ENCODE results near the gene ARL15.

The ARL15 gene

DNA sequence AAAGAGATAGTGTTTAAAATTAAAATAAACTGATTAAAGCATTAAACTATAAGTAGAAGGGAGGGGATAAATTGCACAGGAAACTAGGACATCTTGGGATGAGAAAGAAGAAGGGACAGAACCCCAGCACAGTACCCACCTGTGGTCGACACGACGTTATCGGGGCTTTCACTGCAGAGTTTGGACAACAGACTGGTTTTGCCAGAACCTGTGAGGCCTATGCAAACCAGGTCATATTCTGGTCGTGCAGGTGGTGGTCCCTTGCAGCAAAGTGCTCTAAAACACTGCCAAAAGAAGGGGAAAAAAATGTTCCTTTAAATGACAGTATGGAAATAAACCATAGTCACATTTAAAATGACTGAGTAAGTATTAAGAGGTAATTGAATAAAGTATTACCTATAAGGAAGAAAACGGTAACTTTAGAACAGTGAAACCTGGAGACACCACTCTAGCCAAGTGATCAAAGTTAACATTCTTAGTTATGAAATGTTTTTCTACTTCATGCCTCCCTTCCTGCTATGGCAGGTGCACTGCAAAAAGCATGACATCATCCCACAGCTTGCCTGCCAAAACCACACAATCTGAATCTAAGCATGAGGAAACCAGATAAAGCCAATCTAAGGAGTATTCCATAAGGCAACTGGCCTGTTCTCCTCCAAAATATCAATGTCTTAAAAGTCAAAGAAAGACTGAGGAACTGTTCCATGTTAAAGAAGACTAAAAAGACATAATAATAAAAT lies 138.6 kb downstream of the ARL15 start:
- TF ChIP-seq, protein P1, sequence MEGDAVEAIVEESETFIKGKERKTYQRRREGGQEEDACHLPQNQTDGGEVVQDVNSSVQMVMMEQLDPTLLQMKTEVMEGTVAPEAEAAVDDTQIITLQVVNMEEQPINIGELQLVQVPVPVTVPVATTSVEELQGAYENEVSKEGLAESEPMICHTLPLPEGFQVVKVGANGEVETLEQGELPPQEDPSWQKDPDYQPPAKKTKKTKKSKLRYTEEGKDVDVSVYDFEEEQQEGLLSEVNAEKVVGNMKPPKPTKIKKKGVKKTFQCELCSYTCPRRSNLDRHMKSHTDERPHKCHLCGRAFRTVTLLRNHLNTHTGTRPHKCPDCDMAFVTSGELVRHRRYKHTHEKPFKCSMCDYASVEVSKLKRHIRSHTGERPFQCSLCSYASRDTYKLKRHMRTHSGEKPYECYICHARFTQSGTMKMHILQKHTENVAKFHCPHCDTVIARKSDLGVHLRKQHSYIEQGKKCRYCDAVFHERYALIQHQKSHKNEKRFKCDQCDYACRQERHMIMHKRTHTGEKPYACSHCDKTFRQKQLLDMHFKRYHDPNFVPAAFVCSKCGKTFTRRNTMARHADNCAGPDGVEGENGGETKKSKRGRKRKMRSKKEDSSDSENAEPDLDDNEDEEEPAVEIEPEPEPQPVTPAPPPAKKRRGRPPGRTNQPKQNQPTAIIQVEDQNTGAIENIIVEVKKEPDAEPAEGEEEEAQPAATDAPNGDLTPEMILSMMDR (IDR thresholded peaks at IDR 0.05; ENCODE audit: low read depth, low read length) = no peak
- peak in 1 of 2 donors; percentile 46 for DNase-seq (ENCODE audit: low read depth in 2 of 2)

GRCh38 chr5:54165687-54166086 lies 144.7 kb downstream of the ARL15 start:
- TF ChIP-seq, protein P1 (IDR thresholded peaks at IDR 0.05; ENCODE audit: low read depth, low read length) = no peak
- no peak overlapping the region for H3K4me3 ChIP-seq (replicated peaks in 1 of 2; ENCODE audit: low read depth in 2 of 2, low read length in 2 of 2)
- no peak for DNase-seq (ENCODE audit: low read depth in 2 of 2)

More for the DNA sequence above, 138.6 kb downstream of the ARL15 start:
- no peak overlapping the region for H3K4me3 ChIP-seq (replicated peaks in 1 of 2; ENCODE audit: low read depth in 2 of 2, low read length in 2 of 2)

DNA sequence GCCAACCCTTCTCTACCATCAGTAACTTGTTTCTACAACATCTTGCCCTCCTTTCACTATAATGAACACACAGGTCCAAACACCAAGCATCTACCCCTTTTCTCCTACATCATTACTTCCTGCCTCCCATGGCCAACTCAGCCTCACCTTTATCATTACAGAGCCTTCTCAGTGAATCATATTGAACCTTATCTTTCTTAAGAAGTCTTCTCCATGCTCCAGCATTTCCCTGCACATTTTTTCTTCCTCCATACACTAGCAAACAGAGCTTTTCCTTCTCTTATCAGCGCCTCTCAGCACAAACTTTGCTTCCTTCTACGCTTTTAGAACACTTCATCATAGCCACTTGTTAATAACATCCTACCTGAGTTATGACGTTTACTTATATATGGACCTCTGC lies 148.2 kb downstream of the ARL15 start:
- no peak for DNase-seq (ENCODE audit: low read depth in 2 of 2)
- H3K4me3 ChIP-seq (replicated peaks in 1 of 2; ENCODE audit: low read depth in 2 of 2, low read length in 2 of 2) = no peak overlapping the region
- TF ChIP-seq, protein P1 (IDR thresholded peaks at IDR 0.05; ENCODE audit: low read depth, low read length) = no peak

- no peak overlapping the region for H3K4me3 ChIP-seq (replicated peaks in 1 of 2; ENCODE audit: low read depth in 2 of 2, low read length in 2 of 2)
- TF ChIP-seq, protein P1 (IDR thresholded peaks at IDR 0.05; ENCODE audit: low read depth, low read length) = no peak
- DNase-seq (ENCODE audit: low read depth in 2 of 2) = no peak
Observed at GRCh38 chr5:54160329-54160728, 150.0 kb downstream of the ARL15 start.

DNA sequence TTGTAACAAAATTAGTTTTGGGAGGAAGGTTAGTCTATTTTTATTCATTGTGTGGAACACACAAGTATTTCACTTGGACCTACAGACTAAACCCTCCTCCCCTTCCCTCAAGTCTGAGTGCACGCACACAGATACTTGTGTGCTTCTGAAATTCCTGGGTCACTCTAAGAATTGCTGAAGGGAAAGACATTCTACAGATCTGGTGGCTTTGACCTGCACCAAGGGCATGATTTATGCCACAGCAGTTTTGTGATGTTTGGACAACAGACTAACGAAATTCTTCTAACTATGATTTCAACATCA lies 150.5 kb downstream of the ARL15 start:
- no peak for DNase-seq (ENCODE audit: low read depth in 2 of 2)
- TF ChIP-seq, protein P1 (IDR thresholded peaks at IDR 0.05; ENCODE audit: low read depth, low read length) = no peak
- H3K4me3 ChIP-seq (replicated peaks in 1 of 2; ENCODE audit: low read depth in 2 of 2, low read length in 2 of 2) = no peak overlapping the region

DNA sequence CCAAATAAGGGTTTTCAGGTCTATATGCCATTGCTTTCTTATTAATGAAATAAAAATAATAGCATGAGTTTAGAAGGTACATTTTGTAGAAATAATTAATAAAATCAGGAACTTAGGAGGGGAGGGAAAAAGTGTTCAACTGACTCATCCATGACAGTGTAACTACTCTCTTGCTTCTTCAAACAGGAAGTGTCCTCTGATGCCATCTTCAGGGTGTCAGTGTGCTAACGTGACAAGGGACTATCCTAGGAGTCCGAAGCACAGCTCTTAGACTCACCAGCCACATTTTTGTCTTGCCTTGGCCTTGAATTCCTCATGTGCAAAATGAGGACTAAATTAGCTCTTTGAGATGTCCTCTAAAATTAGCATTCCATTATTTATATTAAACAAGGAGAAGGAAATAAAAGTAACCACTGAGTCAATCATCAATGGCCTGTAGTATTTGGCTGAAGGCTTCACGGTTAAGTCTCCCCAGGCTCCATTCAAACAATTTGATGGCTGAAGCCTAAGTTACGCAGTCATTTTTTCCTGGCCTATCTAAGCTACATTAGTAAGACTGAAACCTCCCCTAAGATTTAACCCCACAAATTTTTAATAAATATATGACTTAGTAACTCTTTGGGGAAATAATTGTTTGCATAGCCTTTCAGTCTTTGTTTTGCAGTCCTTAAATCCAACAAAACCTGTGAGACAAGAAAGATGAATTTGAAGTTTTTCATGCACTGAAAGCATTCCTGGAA lies 151.1 kb downstream of the ARL15 start:
- no peak overlapping the region for H3K4me3 ChIP-seq (replicated peaks in 1 of 2; ENCODE audit: low read depth in 2 of 2, low read length in 2 of 2)
- peak in 1 of 2 donors; percentile 51 for DNase-seq (ENCODE audit: low read depth in 2 of 2)
- TF ChIP-seq, protein P1 (IDR thresholded peaks at IDR 0.05; ENCODE audit: low read depth, low read length) = no peak

Measured in cardiac fibroblast (primary cell).